SK-N-SH (cell line): ENCODE data around the gene AUTS2. TPM values are rescaled to one million over a fixed set of nuclear protein-coding genes. Genes with fewer than 3 reads are reported as not detected.

Experiments
- CTCF ChIA-PET: fragments of 300-600, 350-600 bp; formaldehyde crosslinking; extraction: SDS; loops from one replicate; lab custom pipeline; 2021; lab: Yijun Ruan, JAX
- POLR2A ChIA-PET: fragments of 350-600 bp; sonication (Branson Sonifier 250); formaldehyde crosslinking; extraction: SDS; loops from one replicate; lab custom pipeline; 2020; ENCODE audit warnings: antibody characterized with exemption, inconsistent platforms; lab: Yijun Ruan, JAX
- DNase-seq: peaks from one replicate; pipeline ENCODE4 v3.0.0; 2012
- H2AFZ ChIP-seq: fragments of 200-600 bp; sonication (generic); 2 replicates; pipeline ENCODE4 v1.8.1; 2016; ENCODE audit warnings: antibody characterized with exemption, mild to moderate bottlenecking, low read depth
- H3F3A ChIP-seq: fragments of 200-600 bp; sonication (generic); replicated peaks from 2 replicates; pipeline ENCODE3; 2016; ENCODE audit warnings: antibody characterized with exemption, mild to moderate bottlenecking; ENCODE audit not compliant: insufficient read depth
- H3K27ac ChIP-seq, 2 experiments: fragments of 200-500 bp in 1 of 2; fragments of 200-600 bp in 1 of 2; sonication (Bioruptor generic) in 1 of 2; sonication (generic), shearing (Covaris generic) in 1 of 2; 2 replicates each; pipeline versions ENCODE4 v1.5.1 to v1.6.1; 2014 to 2016; ENCODE audit warnings: low read depth in 2 of 2, inconsistent platforms in 1 of 2, low read length in 1 of 2, mild to moderate bottlenecking in 1 of 2, mixed read lengths in 1 of 2
- H3K27me3 ChIP-seq: fragments of 200-600 bp; sonication (generic), shearing (Covaris generic); 2 replicates; pipeline ENCODE4 v1.6.1; 2016; ENCODE audit warnings: mixed run types; ENCODE audit not compliant: insufficient read depth
- H3K36me3 ChIP-seq, 2 experiments: fragments of 200-500 bp in 1 of 2; fragments of 200-600 bp in 1 of 2; sonication (Bioruptor generic) in 1 of 2; sonication (generic) in 1 of 2; replicated peaks in 1 of 2; 2 replicates each; pipeline versions ENCODE3 to v1.5.1; 2014 to 2016; ENCODE audit warnings: low read length in 1 of 2, mild to moderate bottlenecking in 1 of 2; ENCODE audit not compliant: insufficient read depth in 2 of 2, control insufficient read depth in 1 of 2
- H3K4me1 ChIP-seq, 2 experiments: fragments of 200-500 bp in 1 of 2; fragments of 200-600 bp in 1 of 2; sonication (Bioruptor generic) in 1 of 2; sonication (generic), shearing (Covaris generic) in 1 of 2; 2 replicates each; pipeline versions ENCODE4 v1.5.1 to v1.6.1; 2014 to 2016; ENCODE audit warnings: low read depth in 1 of 2, low read length in 1 of 2, mixed run types in 1 of 2; ENCODE audit not compliant: insufficient read depth in 2 of 2, control insufficient read depth in 1 of 2
- H3K4me2 ChIP-seq: fragments of 200-600 bp; sonication (generic), shearing (Covaris generic); 2 replicates; pipeline ENCODE4 v1.6.1; 2017; ENCODE audit warnings: mixed run types
- H3K4me3 ChIP-seq, 2 experiments: fragments of 200-500 bp in 1 of 2; fragments of 200-600 bp in 1 of 2; sonication (Bioruptor generic) in 1 of 2; sonication (generic), shearing (Covaris generic) in 1 of 2; 2 replicates each; pipeline versions ENCODE4 v1.5.1 to v1.8.1; 2014 to 2016; ENCODE audit warnings: low read depth in 2 of 2, inconsistent platforms in 1 of 2, low read length in 1 of 2, mild to moderate bottlenecking in 1 of 2, mixed read lengths in 1 of 2, moderate library complexity in 1 of 2
- H3K79me2 ChIP-seq: fragments of 200-600 bp; sonication (generic); 2 replicates; pipeline ENCODE4 v1.8.1; 2017; ENCODE audit warnings: mild to moderate bottlenecking; ENCODE audit not compliant: insufficient read depth
- H3K9ac ChIP-seq: fragments of 200-600 bp; sonication (generic); 2 replicates; pipeline ENCODE4 v1.6.1; 2017; ENCODE audit warnings: mixed run types
- H3K9me2 ChIP-seq: fragments of 200-600 bp; sonication (generic); 2 replicates; pipeline ENCODE4 v1.6.1; 2017; ENCODE audit warnings: mixed run types
- H3K9me3 ChIP-seq: fragments of 200-600 bp; sonication (generic); 2 replicates; pipeline ENCODE4 v1.6.1; 2017; ENCODE audit warnings: mixed run types, mild to moderate bottlenecking, moderate library complexity
- H4K20me1 ChIP-seq: fragments of 200-600 bp; sonication (generic); 2 replicates; pipeline ENCODE4 v1.6.1; 2017; ENCODE audit warnings: mild to moderate bottlenecking, mixed run types; ENCODE audit not compliant: insufficient read depth
- EP300 ChIP-seq, 2 experiments: IDR thresholded peaks; 2 replicates each; pipeline versions ENCODE4 v1.4.0 to v1.6.1; 2012; ENCODE audit warnings: borderline replicate concordance in 1 of 2, low read depth in 1 of 2, low read length in 1 of 2
- FOSL2 ChIP-seq: IDR thresholded peaks from 2 replicates; pipeline ENCODE4 v1.4.0; 2012; ENCODE audit warnings: low read depth, mild to moderate bottlenecking, moderate library complexity, borderline replicate concordance
- FOXJ3 ChIP-seq: sonication (generic); formaldehyde crosslinking; IDR thresholded peaks from 2 replicates; pipeline ENCODE4 v1.5.1; 2020; ENCODE audit warnings: mild to moderate bottlenecking, missing genetic modification reagents
- FOXM1 ChIP-seq: IDR thresholded peaks from 2 replicates; pipeline ENCODE4 v1.4.0; 2012; ENCODE audit warnings: low read depth, mild to moderate bottlenecking
- GABPA ChIP-seq: IDR thresholded peaks from 2 replicates; pipeline ENCODE4 v1.4.0; 2012; ENCODE audit warnings: low read depth, mild to moderate bottlenecking
- GATA2 ChIP-seq: sonication (generic); formaldehyde crosslinking; IDR thresholded peaks from 2 replicates; pipeline ENCODE4 v1.5.0; 2020; ENCODE audit warnings: mild to moderate bottlenecking, missing genetic modification reagents
- MEF2A ChIP-seq: IDR thresholded peaks from 2 replicates; pipeline ENCODE4 v1.4.0; 2012; ENCODE audit warnings: low read depth, borderline replicate concordance
- MXI1 ChIP-seq: IDR thresholded peaks from 2 replicates; pipeline ENCODE4 v1.6.1; 2012; ENCODE audit warnings: mild to moderate bottlenecking, low read depth, low read length, improper control_type of control experiment
- NFIC ChIP-seq: IDR thresholded peaks from 2 replicates; pipeline ENCODE4 v1.4.0; 2012; ENCODE audit warnings: borderline replicate concordance
- NRF1 ChIP-seq: IDR thresholded peaks from 2 replicates; pipeline ENCODE4 v1.6.1; 2012; ENCODE audit warnings: low read depth, mild to moderate bottlenecking, low read length
- POLR2AphosphoS5 ChIP-seq: IDR thresholded peaks from 2 replicates; pipeline ENCODE4 v1.6.1; 2012; ENCODE audit warnings: low read depth, low read length
- RXRA ChIP-seq: IDR thresholded peaks from 2 replicates; pipeline ENCODE4 v1.4.0; 2012; ENCODE audit warnings: low read depth, mild to moderate bottlenecking, borderline replicate concordance
- SMC3 ChIP-seq: IDR thresholded peaks from 2 replicates; pipeline ENCODE4 v1.6.1; 2012; ENCODE audit warnings: low read depth, low read length, improper control_type of control experiment
- TAF1 ChIP-seq: IDR thresholded peaks from 2 replicates; pipeline ENCODE4 v1.6.1; 2012; ENCODE audit warnings: low read depth, mild to moderate bottlenecking, low read length, moderate library complexity, borderline replicate concordance
- TCF12 ChIP-seq: IDR thresholded peaks from 2 replicates; pipeline ENCODE4 v1.4.0; 2012
- TEAD4 ChIP-seq: IDR thresholded peaks from 2 replicates; pipeline ENCODE4 v1.4.0; 2012; ENCODE audit warnings: mild to moderate bottlenecking, borderline replicate concordance; ENCODE audit not compliant: insufficient read depth
- YY1 ChIP-seq: IDR thresholded peaks from 2 replicates; pipeline ENCODE4 v1.4.0; 2012; ENCODE audit warnings: low read depth, mild to moderate bottlenecking
- WGBS: methylation state at CpG from one replicate; pipeline ENCODE4 v1.1.6; 2017; ENCODE audit warnings: low lambda C conversion rate; 5-methylcytosine and 5-hydroxymethylcytosine counted together
- polyA plus RNA-seq, 3 experiments: library from polyadenylated mRNA; depleted of rRNA; stranded (reverse); fragments of >200 nt; gene quantifications; 2 replicates each; pipeline ENCODE4 v1.2.3, GENCODE V29; 2012
- TF ChIP-seq, protein P1 (sequence below): IDR thresholded peaks from 2 replicates; pipeline ENCODE4; 2012
- TF ChIP-seq, protein P2 (sequence below): IDR thresholded peaks from 2 replicates; pipeline ENCODE4 v1.4.0; 2012; ENCODE audit warnings: low read depth, borderline replicate concordance
- TF ChIP-seq, protein P3 (sequence below): fragments of 150-350 bp; IDR thresholded peaks from 2 replicates; pipeline ENCODE4 v1.6.1; 2016; ENCODE audit warnings: mild to moderate bottlenecking, low read depth, low read length
- TF ChIP-seq, protein P4 (sequence below): fragments of 150-350 bp; IDR thresholded peaks from 2 replicates; pipeline ENCODE4 v1.6.1; 2017; ENCODE audit warnings: antibody characterized with exemption, low read length, low read depth, borderline replicate concordance

The AUTS2 gene
- polyA plus RNA-seq, 1 of the 3 experiments (the other 2 are of a cell fraction): 15.6 TPM

DNA sequence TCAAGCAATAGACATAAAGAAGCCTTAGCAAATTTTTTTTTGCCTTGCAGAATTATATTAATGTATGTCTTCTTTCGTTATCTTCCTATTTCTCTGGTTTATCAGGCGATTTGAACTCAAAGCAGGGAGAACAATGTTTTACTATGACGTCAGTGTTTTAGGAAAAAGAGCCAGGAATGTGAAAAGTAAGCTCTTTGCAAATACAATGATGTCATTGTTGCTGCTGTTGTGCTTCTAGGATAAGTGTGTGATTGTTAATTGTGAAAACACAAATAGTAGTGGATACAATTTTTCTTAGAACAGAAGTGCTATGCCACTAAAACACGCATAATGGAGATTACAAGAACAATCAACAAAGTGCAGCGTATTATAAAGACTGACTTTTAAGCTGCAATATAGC lies 9.5 kb upstream of the AUTS2 start:
- DNase-seq: no peak
- TF ChIP-seq, protein P1, sequence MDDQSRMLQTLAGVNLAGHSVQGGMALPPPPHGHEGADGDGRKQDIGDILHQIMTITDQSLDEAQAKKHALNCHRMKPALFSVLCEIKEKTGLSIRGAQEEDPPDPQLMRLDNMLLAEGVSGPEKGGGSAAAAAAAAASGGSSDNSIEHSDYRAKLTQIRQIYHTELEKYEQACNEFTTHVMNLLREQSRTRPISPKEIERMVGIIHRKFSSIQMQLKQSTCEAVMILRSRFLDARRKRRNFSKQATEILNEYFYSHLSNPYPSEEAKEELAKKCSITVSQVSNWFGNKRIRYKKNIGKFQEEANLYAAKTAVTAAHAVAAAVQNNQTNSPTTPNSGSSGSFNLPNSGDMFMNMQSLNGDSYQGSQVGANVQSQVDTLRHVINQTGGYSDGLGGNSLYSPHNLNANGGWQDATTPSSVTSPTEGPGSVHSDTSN: no peak
- TF ChIP-seq GABPA (no peak), FOXM1 (no peak), EP300 (IDR thresholded peaks at IDR 0.05; ENCODE audit: borderline replicate concordance in 1 of 2, low read depth in 1 of 2, low read length in 1 of 2) (no peak), TEAD4 (no peak), MEF2A (no peak), GATA2 (CRISPR knock-in tag) (no peak), MXI1 (no peak)
- TF ChIP-seq, protein P2, sequence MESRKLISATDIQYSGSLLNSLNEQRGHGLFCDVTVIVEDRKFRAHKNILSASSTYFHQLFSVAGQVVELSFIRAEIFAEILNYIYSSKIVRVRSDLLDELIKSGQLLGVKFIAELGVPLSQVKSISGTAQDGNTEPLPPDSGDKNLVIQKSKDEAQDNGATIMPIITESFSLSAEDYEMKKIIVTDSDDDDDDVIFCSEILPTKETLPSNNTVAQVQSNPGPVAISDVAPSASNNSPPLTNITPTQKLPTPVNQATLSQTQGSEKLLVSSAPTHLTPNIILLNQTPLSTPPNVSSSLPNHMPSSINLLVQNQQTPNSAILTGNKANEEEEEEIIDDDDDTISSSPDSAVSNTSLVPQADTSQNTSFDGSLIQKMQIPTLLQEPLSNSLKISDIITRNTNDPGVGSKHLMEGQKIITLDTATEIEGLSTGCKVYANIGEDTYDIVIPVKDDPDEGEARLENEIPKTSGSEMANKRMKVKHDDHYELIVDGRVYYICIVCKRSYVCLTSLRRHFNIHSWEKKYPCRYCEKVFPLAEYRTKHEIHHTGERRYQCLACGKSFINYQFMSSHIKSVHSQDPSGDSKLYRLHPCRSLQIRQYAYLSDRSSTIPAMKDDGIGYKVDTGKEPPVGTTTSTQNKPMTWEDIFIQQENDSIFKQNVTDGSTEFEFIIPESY: no peak
- Histone ChIP-seq H3K4me2 (no peak overlapping the region), H3K79me2 (no peaks in the 10 kb centered on the region), H3K4me1 (no peaks in the 10 kb centered on the region), H2AFZ (no peak overlapping the region), H3K9me3 (no peaks in the 10 kb centered on the region), H3K9ac (no peak overlapping the region), H3K4me3 (no peak overlapping the region), H3K27ac (no peak overlapping the region), H3K9me2 (no peaks in the 10 kb centered on the region), H3F3A (peaks cover under 1% of the 10 kb centered on the region), H3K36me3 (no peaks in the 10 kb centered on the region), H4K20me1 (no peaks in the 10 kb centered on the region), H3K27me3 (no peaks in the 10 kb centered on the region; the same call in 1 of the 2 replicates)
- WGBS: 72% methylated on average over 5 of the region's 5 CpGs
- ChIA-PET POLR2A (no interaction called here), CTCF (interaction anchor here (1.2 kb wide), 1 partner anchor 343 kb away, joined by 3 read pairs; no protein-coding TSS in a partner anchor)

DNA sequence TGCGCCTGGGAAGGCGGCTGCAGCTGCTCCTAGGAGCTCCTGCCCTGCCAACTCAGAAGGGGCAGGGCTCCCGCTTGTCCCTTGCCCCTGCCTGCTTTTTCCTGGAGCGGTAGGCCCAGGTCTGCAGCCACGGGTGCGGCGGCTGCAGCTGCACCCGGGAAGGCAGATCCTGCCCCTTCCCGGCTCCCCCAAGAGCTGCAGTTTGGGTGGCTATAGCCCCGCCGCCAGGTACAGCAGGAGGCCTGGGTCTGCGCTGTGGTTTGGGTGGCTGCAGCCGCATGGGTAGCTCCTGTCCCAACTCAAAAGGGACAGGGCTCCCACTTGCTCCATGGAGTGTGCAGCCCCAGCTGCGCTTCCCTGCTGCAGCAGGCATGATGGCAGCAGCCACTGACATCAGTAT lies 6.5 kb upstream of the AUTS2 start:
- peaks cover 0 to 4% of the 10 kb centered on the region in 2 experiments; a peak in 2 of 4 replicates for H3K4me1 ChIP-seq
- TF ChIP-seq FOSL2: no peak
- TF ChIP-seq TAF1: no peak
- TF ChIP-seq GABPA: no peak
- no peak for TF ChIP-seq FOXJ3 (CRISPR knock-in tag)
- TF ChIP-seq SMC3: no peak
- no peak for TF ChIP-seq EP300 (IDR thresholded peaks at IDR 0.05; ENCODE audit: borderline replicate concordance in 1 of 2, low read depth in 1 of 2, low read length in 1 of 2)
- no peak for TF ChIP-seq NFIC
- TF ChIP-seq GATA2 (CRISPR knock-in tag): no peak
- no peak for TF ChIP-seq TCF12
- TF ChIP-seq, protein P3, sequence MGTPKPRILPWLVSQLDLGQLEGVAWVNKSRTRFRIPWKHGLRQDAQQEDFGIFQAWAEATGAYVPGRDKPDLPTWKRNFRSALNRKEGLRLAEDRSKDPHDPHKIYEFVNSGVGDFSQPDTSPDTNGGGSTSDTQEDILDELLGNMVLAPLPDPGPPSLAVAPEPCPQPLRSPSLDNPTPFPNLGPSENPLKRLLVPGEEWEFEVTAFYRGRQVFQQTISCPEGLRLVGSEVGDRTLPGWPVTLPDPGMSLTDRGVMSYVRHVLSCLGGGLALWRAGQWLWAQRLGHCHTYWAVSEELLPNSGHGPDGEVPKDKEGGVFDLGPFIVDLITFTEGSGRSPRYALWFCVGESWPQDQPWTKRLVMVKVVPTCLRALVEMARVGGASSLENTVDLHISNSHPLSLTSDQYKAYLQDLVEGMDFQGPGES: no peak
- TF ChIP-seq YY1: no peak
- TF ChIP-seq TEAD4: no peak
- TF ChIP-seq FOXM1: no peak
- TF ChIP-seq RXRA: no peak
- TF ChIP-seq, protein P4, sequence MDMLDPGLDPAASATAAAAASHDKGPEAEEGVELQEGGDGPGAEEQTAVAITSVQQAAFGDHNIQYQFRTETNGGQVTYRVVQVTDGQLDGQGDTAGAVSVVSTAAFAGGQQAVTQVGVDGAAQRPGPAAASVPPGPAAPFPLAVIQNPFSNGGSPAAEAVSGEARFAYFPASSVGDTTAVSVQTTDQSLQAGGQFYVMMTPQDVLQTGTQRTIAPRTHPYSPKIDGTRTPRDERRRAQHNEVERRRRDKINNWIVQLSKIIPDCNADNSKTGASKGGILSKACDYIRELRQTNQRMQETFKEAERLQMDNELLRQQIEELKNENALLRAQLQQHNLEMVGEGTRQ: no peak
- TF ChIP-seq NRF1: no peak
- TF ChIP-seq, protein P2: no peak
- TF ChIP-seq POLR2AphosphoS5: no peak

More for the DNA sequence above, 6.5 kb upstream of the AUTS2 start:
- H3K27ac ChIP-seq: no peak overlapping the region
- H4K20me1 ChIP-seq: no peaks in the 10 kb centered on the region
- no peak overlapping the region for H3K4me2 ChIP-seq
- CTCF ChIA-PET: no interaction called here
- peaks cover 18% of the 10 kb centered on the region for H3F3A ChIP-seq
- no peak for DNase-seq
- H3K9ac ChIP-seq: no peak overlapping the region
- no peaks in the 10 kb centered on the region for H3K9me3 ChIP-seq
- no peaks in the 10 kb centered on the region for H3K36me3 ChIP-seq
- no peak overlapping the region for H2AFZ ChIP-seq
- H3K9me2 ChIP-seq: no peaks in the 10 kb centered on the region
- POLR2A ChIA-PET: interaction anchor here (0.8 kb wide), 1 partner anchor 628 kb away, joined by 3 read pairs; no protein-coding TSS in a partner anchor
- 64% methylated on average over 12 of the region's 14 CpGs for WGBS
- H3K27me3 ChIP-seq: no peaks in the 10 kb centered on the region
- H3K79me2 ChIP-seq: no peaks in the 10 kb centered on the region
- no peak overlapping the region for H3K4me3 ChIP-seq
